ENCODE measurements around the gene CDH24. TPM values are rescaled to one million over a fixed set of nuclear protein-coding genes. Genes with fewer than 3 reads are reported as not detected.
A peak's percentile ranks its signal among the peaks of the same experiment; 100 is the strongest.
"Not testable (repeated sequence)": the region's sequence is repeated elsewhere in the genome, so short reads cannot be mapped to it uniquely, and the experiment has no call there.

CDH24 gene
- total RNA-seq, 1 donor from 2014 or later, result 1.4 TPM

DNA sequence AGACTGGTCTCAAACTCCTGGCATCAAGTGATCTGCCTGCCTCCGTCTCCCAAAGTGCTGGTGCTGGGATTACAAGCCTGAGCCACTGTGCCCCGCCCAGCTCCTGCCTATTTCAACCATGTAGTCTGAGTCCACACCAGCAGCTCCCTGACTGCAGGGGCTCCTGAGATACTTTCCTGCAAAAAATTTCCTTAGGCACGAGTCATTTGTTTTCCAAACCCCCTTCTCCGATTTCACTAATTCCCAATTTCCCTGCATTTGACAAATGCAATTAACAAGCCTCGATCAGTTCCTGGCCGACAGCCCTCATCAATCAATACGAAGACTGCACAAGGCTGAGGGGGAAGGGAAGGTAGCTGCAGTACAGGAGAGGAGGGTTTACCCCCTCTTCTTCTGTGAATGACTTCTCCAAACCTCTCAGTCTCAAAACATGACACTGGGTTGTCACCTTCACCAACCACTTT lies 32.7 kb downstream of the CDH24 start:
- intact Hi-C loops (cut with micrococcal nuclease), result no loop called here

GRCh38 chr14:23023795-23024152 lies 33.5 kb downstream of the CDH24 start:
- Mint-ChIP-seq H3K4me1 (ENCODE audit: low read depth) (peaks cover 40% of the 10 kb centered on the region), H3K27ac (peak overlapping the region; percentile 30), H3K9me3 (no peaks in the 10 kb centered on the region), H3K27me3 (ENCODE audit: low read depth) (no peaks in the 10 kb centered on the region), H3K4me3 (ENCODE audit: low read depth) (no peak overlapping the region), H3K36me3 (ENCODE audit: low read depth) (peaks cover 52% of the 10 kb centered on the region)
- intact Hi-C loops (cut with micrococcal nuclease), result no loop called here
- DNase-seq (ENCODE audit: low spot score), result no peak

More for the DNA sequence above, 32.7 kb downstream of the CDH24 start:
- no peaks in the 10 kb centered on the region for H3K9me3 Mint-ChIP-seq
- peaks cover 60% of the 10 kb centered on the region for H3K36me3 Mint-ChIP-seq (ENCODE audit: low read depth)
- peaks cover 47% of the 10 kb centered on the region for H3K4me1 Mint-ChIP-seq (ENCODE audit: low read depth)
- H3K27me3 Mint-ChIP-seq (ENCODE audit: low read depth), result no peaks in the 10 kb centered on the region
- peak overlapping the region; percentile 70 for H3K27ac Mint-ChIP-seq
- peak overlapping the region; percentile 30 for H3K4me3 Mint-ChIP-seq (ENCODE audit: low read depth)
- no peak for DNase-seq (ENCODE audit: low spot score)

DNA sequence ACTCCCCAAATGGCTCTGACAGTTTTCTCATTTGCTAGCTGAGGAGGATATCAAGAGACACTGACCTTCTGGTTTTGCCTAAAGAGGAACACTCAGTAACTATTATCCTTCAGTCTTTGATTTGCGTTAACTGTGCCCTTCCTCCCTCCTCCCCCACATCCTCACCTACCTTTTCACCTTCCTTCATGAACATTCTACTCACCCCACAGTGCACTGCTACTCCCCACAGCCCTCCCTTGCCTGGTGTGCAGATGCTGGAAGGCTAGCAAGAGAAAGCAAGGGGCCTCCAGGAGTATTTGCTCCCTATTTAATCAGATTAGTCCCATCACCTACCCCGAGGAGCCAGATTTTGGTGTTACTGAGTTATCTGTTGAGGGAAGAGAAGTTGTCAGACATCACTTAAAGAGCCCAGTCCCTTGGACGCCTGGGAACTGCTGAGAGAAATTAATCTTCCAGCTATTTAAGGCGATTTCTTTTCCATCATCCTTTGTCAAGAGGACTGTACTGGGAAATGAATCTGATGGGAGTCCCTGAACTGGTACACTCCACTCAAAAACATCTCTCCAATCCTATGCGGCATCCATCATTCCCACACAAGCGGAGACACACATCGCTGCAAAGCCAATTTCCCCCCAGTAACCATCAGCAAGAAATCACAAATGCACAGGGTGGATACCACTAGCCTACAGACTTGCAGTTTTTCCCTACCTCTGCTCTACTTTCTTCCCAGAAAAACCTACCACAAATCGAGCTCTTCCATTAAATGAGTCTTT lies 34.1 kb downstream of the CDH24 start:
- H3K9me3 Mint-ChIP-seq, result no peaks in the 10 kb centered on the region
- H3K27ac Mint-ChIP-seq, result peak overlapping the region; percentile 1
- peaks cover 49% of the 10 kb centered on the region for H3K36me3 Mint-ChIP-seq (ENCODE audit: low read depth)
- H3K4me1 Mint-ChIP-seq (ENCODE audit: low read depth), result peaks cover 37% of the 10 kb centered on the region
- intact Hi-C loops (cut with micrococcal nuclease), result no loop called here
- no peaks in the 10 kb centered on the region for H3K27me3 Mint-ChIP-seq (ENCODE audit: low read depth)
- no peak for DNase-seq (ENCODE audit: low spot score)
- no peak overlapping the region for H3K4me3 Mint-ChIP-seq (ENCODE audit: low read depth)

GRCh38 chr14:23021889-23022442 lies 35.4 kb downstream of the CDH24 start:
- Mint-ChIP-seq H3K36me3 (ENCODE audit: low read depth) (peaks cover 40% of the 10 kb centered on the region), H3K4me3 (ENCODE audit: low read depth) (no peak overlapping the region), H3K27ac (no peak overlapping the region), H3K27me3 (ENCODE audit: low read depth) (no peaks in the 10 kb centered on the region), H3K4me1 (ENCODE audit: low read depth) (peaks cover 35% of the 10 kb centered on the region), H3K9me3 (no peaks in the 10 kb centered on the region)
- intact Hi-C loops (cut with micrococcal nuclease), result no loop called here
- DNase-seq (ENCODE audit: low spot score), result no peak

DNA sequence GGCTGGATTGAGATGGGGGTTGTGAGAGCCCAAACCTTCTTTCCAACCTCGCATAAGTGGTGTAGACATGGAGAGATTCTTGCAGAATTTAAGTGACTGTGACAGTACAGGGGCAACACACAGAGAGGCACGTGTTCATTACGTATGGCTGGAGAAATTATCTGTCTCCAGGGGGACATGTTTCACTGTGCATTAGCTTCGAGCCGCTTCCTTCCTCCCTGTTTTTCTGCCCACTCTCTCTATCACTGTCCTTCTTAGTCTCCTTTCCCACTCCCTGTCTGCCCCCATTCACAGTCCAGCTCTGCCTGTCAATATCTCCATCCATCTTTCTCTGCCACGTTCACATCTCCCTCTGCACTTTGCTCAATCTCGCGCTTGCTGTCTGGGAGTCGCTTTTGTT lies 35.9 kb downstream of the CDH24 start:
- Mint-ChIP-seq H3K9me3 (no peaks in the 10 kb centered on the region), H3K27me3 (ENCODE audit: low read depth) (no peaks in the 10 kb centered on the region), H3K4me1 (ENCODE audit: low read depth) (peaks cover 35% of the 10 kb centered on the region), H3K4me3 (ENCODE audit: low read depth) (no peak overlapping the region), H3K36me3 (ENCODE audit: low read depth) (peaks cover 40% of the 10 kb centered on the region), H3K27ac (no peak overlapping the region)
- intact Hi-C loops (cut with micrococcal nuclease), result no loop called here
- no peak for DNase-seq (ENCODE audit: low spot score)

DNA sequence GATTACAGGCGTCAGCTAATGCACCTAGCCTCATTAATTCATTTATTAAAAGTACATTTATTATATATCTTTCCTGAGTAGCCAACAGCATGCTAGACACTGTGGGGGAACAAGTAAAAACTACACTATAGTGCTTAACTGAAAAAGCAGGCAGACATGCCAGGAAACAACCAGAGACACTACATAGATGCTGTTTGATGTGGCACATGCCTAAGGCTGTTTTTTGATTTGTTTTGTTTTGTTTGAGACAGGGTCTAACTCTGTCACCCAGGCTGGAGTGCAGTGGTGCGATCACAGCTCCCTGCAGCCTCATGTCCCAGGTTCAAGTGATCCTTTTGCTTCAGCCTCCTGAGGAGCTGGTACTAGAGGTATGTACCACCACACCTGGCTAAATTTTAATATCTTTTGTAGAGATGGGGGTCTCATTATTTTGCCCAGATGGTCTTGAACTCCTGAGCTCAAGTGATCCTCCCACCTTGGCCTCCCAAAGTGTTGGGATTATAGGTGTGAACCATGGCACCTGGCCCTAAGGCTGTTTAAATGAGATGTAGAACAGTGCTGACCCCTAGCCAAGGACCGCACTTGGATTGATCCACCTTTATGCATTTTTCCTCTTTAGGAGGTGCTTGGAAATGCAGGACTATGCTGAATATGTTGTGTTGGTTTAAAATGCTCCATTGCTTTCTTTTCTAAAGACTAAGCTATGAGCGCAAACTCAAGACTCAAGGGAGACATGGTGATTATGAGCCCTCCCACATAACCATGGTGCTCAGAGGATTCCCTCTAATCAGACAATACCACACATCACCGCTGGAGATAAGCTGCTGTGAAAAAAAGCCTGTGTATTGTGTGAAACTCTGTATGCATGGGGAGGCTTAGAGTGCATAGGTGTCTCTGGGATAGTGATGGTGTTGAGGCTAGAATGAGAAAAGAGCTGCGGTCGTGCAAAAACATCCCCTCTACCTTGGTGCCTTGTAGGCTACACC lies 36.9 kb downstream of the CDH24 start:
- DNase-seq (ENCODE audit: low spot score), result no peak
- H3K9me3 Mint-ChIP-seq, result no peaks in the 10 kb centered on the region
- peaks cover 30% of the 10 kb centered on the region for H3K36me3 Mint-ChIP-seq (ENCODE audit: low read depth)
- no peak overlapping the region for H3K27ac Mint-ChIP-seq
- no peak overlapping the region for H3K4me3 Mint-ChIP-seq (ENCODE audit: low read depth)
- H3K27me3 Mint-ChIP-seq (ENCODE audit: low read depth), result no peaks in the 10 kb centered on the region
- intact Hi-C loops (cut with micrococcal nuclease), result no loop called here
- H3K4me1 Mint-ChIP-seq (ENCODE audit: low read depth), result peaks cover 30% of the 10 kb centered on the region

- no peak for DNase-seq (ENCODE audit: low spot score)
- Mint-ChIP-seq H3K36me3 (ENCODE audit: low read depth) (peaks cover 9% of the 10 kb centered on the region), H3K4me3 (ENCODE audit: low read depth) (no peak overlapping the region), H3K9me3 (no peaks in the 10 kb centered on the region), H3K4me1 (ENCODE audit: low read depth) (peaks cover 17% of the 10 kb centered on the region), H3K27ac (no peak overlapping the region), H3K27me3 (ENCODE audit: low read depth) (no peaks in the 10 kb centered on the region)
- intact Hi-C loops (cut with micrococcal nuclease), result no loop called here
Measured at GRCh38 chr14:23018107-23018506, 39.2 kb downstream of the CDH24 start.

- Mint-ChIP-seq H3K4me1 (ENCODE audit: low read depth) (peaks cover 12% of the 10 kb centered on the region), H3K4me3 (ENCODE audit: low read depth) (no peak overlapping the region), H3K27me3 (ENCODE audit: low read depth) (no peaks in the 10 kb centered on the region), H3K27ac (no peak overlapping the region), H3K36me3 (ENCODE audit: low read depth) (peaks cover 4% of the 10 kb centered on the region), H3K9me3 (no peaks in the 10 kb centered on the region)
- intact Hi-C loops (cut with micrococcal nuclease), result no loop called here
- no peak for DNase-seq (ENCODE audit: low spot score)
Measured at GRCh38 chr14:23017091-23017490, 40.2 kb downstream of the CDH24 start.

- H3K27me3 Mint-ChIP-seq (ENCODE audit: low read depth), result no peaks in the 10 kb centered on the region
- peak overlapping the region; percentile 17 for H3K27ac Mint-ChIP-seq
- no peaks in the 10 kb centered on the region for H3K9me3 Mint-ChIP-seq
- no peak overlapping the region for H3K4me3 Mint-ChIP-seq (ENCODE audit: low read depth)
- no peaks in the 10 kb centered on the region for H3K36me3 Mint-ChIP-seq (ENCODE audit: low read depth)
- intact Hi-C loops (cut with micrococcal nuclease), result no loop called here
- no peak for DNase-seq (ENCODE audit: low spot score)
- H3K4me1 Mint-ChIP-seq (ENCODE audit: low read depth), result peaks cover 6% of the 10 kb centered on the region
Measured at GRCh38 chr14:23015618-23016017, 41.7 kb downstream of the CDH24 start.

GRCh38 chr14:23013749-23014054 lies 43.6 kb downstream of the CDH24 start:
- H3K4me3 Mint-ChIP-seq (ENCODE audit: low read depth); DNase-seq (ENCODE audit: low spot score); H3K36me3 Mint-ChIP-seq (ENCODE audit: low read depth); H3K9me3 Mint-ChIP-seq; intact Hi-C loops (cut with micrococcal nuclease); H3K27me3 Mint-ChIP-seq (ENCODE audit: low read depth); H3K27ac Mint-ChIP-seq: not testable (repeated sequence)
- H3K4me1 Mint-ChIP-seq (ENCODE audit: low read depth), result peaks cover 15% of the 10 kb centered on the region

- no peaks in the 10 kb centered on the region for H3K36me3 Mint-ChIP-seq (ENCODE audit: low read depth)
Measured at GRCh38 chr14:23013054-23013748, 44.1 kb downstream of the CDH24 start.

GRCh38 chr14:23009939-23010726 lies 47.2 kb downstream of the CDH24 start, which contains the start of gene C14orf93:
Gene C14orf93 (minus strand): TSS chr14:23010143. CDS start chr14:22999023, 11,120 bp downstream.
- intact Hi-C loops (cut with micrococcal nuclease), result loop anchor here (5.0 to 10.0 kb wide), 2 partner anchors 47 to 295 kb away; partner anchors contain the start of genes BCL2L2, CDH24 and PPP1R3E
- H3K27me3 Mint-ChIP-seq (ENCODE audit: low read depth), result no peaks in the 10 kb centered on the region
- no peaks in the 10 kb centered on the region for H3K36me3 Mint-ChIP-seq (ENCODE audit: low read depth)
- peak; percentile 73 for DNase-seq (ENCODE audit: low spot score)
- peaks cover 34% of the 10 kb centered on the region for H3K4me1 Mint-ChIP-seq (ENCODE audit: low read depth)
- H3K4me3 Mint-ChIP-seq (ENCODE audit: low read depth), result peak within 1 kb of the TSS; percentile 93
- H3K27ac Mint-ChIP-seq, result peak within 1 kb of the TSS; percentile 98
- no peaks in the 10 kb centered on the region for H3K9me3 Mint-ChIP-seq

More at GRCh38 chr14:23013054-23013748, 44.1 kb downstream of the CDH24 start:
- H3K4me1 Mint-ChIP-seq (ENCODE audit: low read depth), result peaks cover 19% of the 10 kb centered on the region
- intact Hi-C loops (cut with micrococcal nuclease), result no loop called here
- DNase-seq (ENCODE audit: low spot score), result no peak
- H3K4me3 Mint-ChIP-seq (ENCODE audit: low read depth), result no peak overlapping the region
- no peak overlapping the region for H3K27ac Mint-ChIP-seq
- H3K9me3 Mint-ChIP-seq, result no peaks in the 10 kb centered on the region
- no peaks in the 10 kb centered on the region for H3K27me3 Mint-ChIP-seq (ENCODE audit: low read depth)

Measured in activated T-helper 2 cell treated with anti-CD3 and anti-CD28 coated beads, Interferon-gamma antibody, Interleukin-2, Interleukin-4, amounts not matched to agents 10 μg/mL and 5 μg/mL and 100 μg/mL, durations not matched to agents 14 hours and 24 hours and 36 hours (primary cell).